Caco-2 (cell line): ENCODE results near the gene RRP15. TPM values are rescaled to one million over a fixed set of nuclear protein-coding genes. Genes with fewer than 3 reads are reported as not detected.

Experiments
- BruUV-seq: library from RNA; stranded (reverse); fragments of 400-500 nt; replicated peaks from 2 replicates; lab custom pipeline; 2021; lab: Mats Ljungman, UMichigan
- CTCF ChIA-PET: fragments of 300-600 bp; sonication (Branson Sonifier 250); formaldehyde crosslinking; loops from one replicate; lab custom pipeline; 2022; ENCODE audit warnings: antibody characterized with exemption; lab: Charles Lee
- POLR2A ChIA-PET: fragments of 300-600 bp; sonication (Branson Sonifier 250); formaldehyde crosslinking; loops from one replicate; lab custom pipeline; 2022; ENCODE audit warnings: antibody characterized with exemption; lab: Charles Lee
- DNase-seq, 2 experiments: peaks; one replicate each; pipeline versions ENCODE4 v3.0.0 to v3.0.0-alpha.2; 2020 to 2022
- H3K27me3 ChIP-seq: replicated peaks from 2 replicates; pipeline ENCODE4 v1.6.0; 2011; ENCODE audit warnings: low read length; ENCODE audit not compliant: control insufficient read depth, insufficient read depth
- H3K36me3 ChIP-seq: 2 replicates; pipeline ENCODE4 v1.5.1; 2011; ENCODE audit warnings: low read length; ENCODE audit not compliant: control insufficient read depth, insufficient read depth
- H3K4me1 ChIP-seq: fragments of 250-450 bp; sonication (Bioruptor Pico); 2 replicates; pipeline ENCODE4 v1.5.1; 2020; ENCODE audit warnings: mild to moderate bottlenecking
- H3K4me3 ChIP-seq: 2 replicates; pipeline ENCODE4 v1.5.1; 2011; ENCODE audit warnings: low read depth, mild to moderate bottlenecking, control low read depth, low read length
- H3K9me3 ChIP-seq: fragments of 250-450 bp; sonication (Bioruptor Pico); 2 replicates; pipeline ENCODE4 v1.5.1; 2020; ENCODE audit warnings: mild to moderate bottlenecking, moderate library complexity
- H3K27ac Mint-ChIP-seq: one replicate; pipeline ENCODE4 v1.8.0; 2022; ENCODE audit warnings: mixed read lengths; ENCODE audit not compliant: unreplicated experiment
- H3K27me3 Mint-ChIP-seq: one replicate; pipeline ENCODE4 v1.8.0; 2022; ENCODE audit warnings: mixed read lengths; ENCODE audit not compliant: insufficient read depth, unreplicated experiment
- H3K36me3 Mint-ChIP-seq: one replicate; pipeline ENCODE4 v1.8.0; 2022; ENCODE audit warnings: mild to moderate bottlenecking, mixed read lengths; ENCODE audit not compliant: insufficient read depth, unreplicated experiment
- H3K4me1 Mint-ChIP-seq: one replicate; pipeline ENCODE4 v1.8.0; 2022; ENCODE audit warnings: low read depth, mixed read lengths; ENCODE audit not compliant: unreplicated experiment
- H3K4me3 Mint-ChIP-seq: one replicate; pipeline ENCODE4 v1.8.0; 2022; ENCODE audit warnings: mild to moderate bottlenecking, moderate library complexity, mixed read lengths; ENCODE audit not compliant: unreplicated experiment
- H3K9me3 Mint-ChIP-seq: one replicate; pipeline ENCODE4 v1.8.0; 2022; ENCODE audit warnings: mixed read lengths; ENCODE audit not compliant: unreplicated experiment
- CTCF ChIP-seq, 2 experiments: fragments of 200-600 bp in 1 of 2; IDR thresholded peaks; 1 replicate in 1 of 2; 2 replicates in 1 of 2; pipeline versions ENCODE4 v1.5.1 to v1.8.0; 2011 to 2022; ENCODE audit warnings: antibody characterized with exemption in 1 of 2, control low read depth in 1 of 2, inconsistent platforms in 1 of 2, low read depth in 1 of 2, low read length in 1 of 2, mild to moderate bottlenecking in 1 of 2, moderate library complexity in 1 of 2; ENCODE audit not compliant: insufficient read depth in 1 of 2, severe bottlenecking in 1 of 2, unreplicated experiment in 1 of 2
- intact Hi-C: fragments of 100-400 bp; cut with micrococcal nuclease; formaldehyde crosslinking; loops from one replicate; pipeline ENCODE4 v1.10.0; 2022; ENCODE audit not compliant: unreplicated experiment
- total RNA-seq: library from RNA; stranded (reverse); gene quantifications from 2 replicates; pipeline ENCODE4 v1.2.3, GENCODE V29; 2022

The RRP15 gene
- total RNA-seq, 1 experiment from 2014 or later: 44.5 TPM

GRCh38 chr1:218346391-218347204, 61.5 kb downstream of the RRP15 start:
- intact Hi-C loops: loop anchor here (1.0 to 5.0 kb wide), 6 partner anchors 16 to 826 kb away; partner anchors contain the start of gene LYPLAL1

GRCh38 chr1:218347336-218347722, 62.2 kb downstream of the RRP15 start:
- BruUV-seq: no TSS peak
- no peak overlapping the region for H3K4me3 Mint-ChIP-seq
- Histone ChIP-seq H3K36me3 (no peaks in the 10 kb centered on the region), H3K4me1 (peaks cover 14% of the 10 kb centered on the region), H3K9me3 (no peaks in the 10 kb centered on the region), H3K27me3 (no peaks in the 10 kb centered on the region), H3K4me3 (peak overlapping the region; percentile 81)
- intact Hi-C loops: loop anchor here (1.0 to 5.0 kb wide), 6 partner anchors 17 to 825 kb away; partner anchors contain the start of gene LYPLAL1
- no peaks in the 10 kb centered on the region for H3K27me3 Mint-ChIP-seq
- H3K36me3 Mint-ChIP-seq: peaks cover 24% of the 10 kb centered on the region
- H3K27ac Mint-ChIP-seq: no peak overlapping the region
- H3K4me1 Mint-ChIP-seq: peaks cover 11% of the 10 kb centered on the region
- TF ChIP-seq CTCF (IDR thresholded peaks at IDR 0.05; ENCODE audit: insufficient read depth in 1 of 2, low read depth in 1 of 2, low read length in 1 of 2, severe bottlenecking in 1 of 2, unreplicated experiment in 1 of 2): no peak
- POLR2A ChIA-PET: interaction anchor here (0.8 kb wide), 1 partner anchor 63 kb away, joined by 5 read pairs; the partner anchor contains the start of gene RRP15
- no peaks in the 10 kb centered on the region for H3K9me3 Mint-ChIP-seq
- DNase-seq: peak in 1 of 2 experiments; percentile 23
- CTCF ChIA-PET: interaction anchor here (1.1 kb wide), 1 partner anchor 16 kb away, joined by 3 read pairs; no protein-coding TSS in a partner anchor

More at GRCh38 chr1:218346391-218347204, 61.5 kb downstream of the RRP15 start:
- Mint-ChIP-seq H3K4me1 (peaks cover 11% of the 10 kb centered on the region), H3K9me3 (no peaks in the 10 kb centered on the region), H3K4me3 (no peak overlapping the region), H3K36me3 (peaks cover 22% of the 10 kb centered on the region), H3K27ac (no peak overlapping the region), H3K27me3 (no peaks in the 10 kb centered on the region)
- ChIA-PET CTCF (interaction anchor here (0.6 to 1.1 kb wide), 2 partner anchors 17 to 1613 kb away, joined by 3 to 5 read pairs; no protein-coding TSS in a partner anchor), POLR2A (interaction anchor here (0.6 to 0.8 kb wide), 2 partner anchors 62 to 230 kb away, joined by 5 to 10 read pairs; partner anchors contain the start of gene RRP15)
- no peaks in the 10 kb centered on the region for H3K9me3 ChIP-seq
- no peaks in the 10 kb centered on the region for H3K27me3 ChIP-seq
- BruUV-seq: no TSS peak
- no peak for TF ChIP-seq CTCF (IDR thresholded peaks at IDR 0.05; ENCODE audit: insufficient read depth in 1 of 2, low read depth in 1 of 2, low read length in 1 of 2, severe bottlenecking in 1 of 2, unreplicated experiment in 1 of 2)
- DNase-seq: peak in 1 of 2 experiments; percentile 34
- no peaks in the 10 kb centered on the region for H3K36me3 ChIP-seq
- peaks cover 14% of the 10 kb centered on the region for H3K4me1 ChIP-seq
- H3K4me3 ChIP-seq: peak overlapping the region; percentile 81
